Measurements from ENCODE around the gene FHIT.

DNA sequence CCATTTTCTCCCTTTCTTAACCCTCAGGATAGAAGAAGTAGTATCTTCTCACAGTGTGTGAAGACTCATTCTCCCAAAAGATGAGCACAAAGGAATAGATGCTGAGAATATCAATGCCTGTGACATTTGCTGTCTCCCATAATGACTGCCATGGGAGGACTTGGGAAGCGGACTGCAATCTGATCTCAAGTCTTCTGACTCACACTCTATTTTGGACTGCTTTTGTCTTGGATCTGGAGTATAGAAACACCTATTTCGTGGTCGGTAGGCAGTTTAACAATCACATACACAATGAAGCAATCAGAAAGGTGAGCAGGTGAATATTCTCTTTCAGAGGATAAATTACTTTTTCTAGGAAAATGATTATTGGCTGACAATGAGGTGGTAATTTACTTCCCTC is 852.0 kb downstream of the FHIT start:
- TF ChIP-seq NR2F2 (IDR thresholded peaks at IDR 0.05) (no peak), GABPA (IDR thresholded peaks at IDR 0.05 in 1 of 2, conservative IDR thresholded peaks at IDR 0.05 in 1 of 2) (no peak)
- TF ChIP-seq, protein P1, sequence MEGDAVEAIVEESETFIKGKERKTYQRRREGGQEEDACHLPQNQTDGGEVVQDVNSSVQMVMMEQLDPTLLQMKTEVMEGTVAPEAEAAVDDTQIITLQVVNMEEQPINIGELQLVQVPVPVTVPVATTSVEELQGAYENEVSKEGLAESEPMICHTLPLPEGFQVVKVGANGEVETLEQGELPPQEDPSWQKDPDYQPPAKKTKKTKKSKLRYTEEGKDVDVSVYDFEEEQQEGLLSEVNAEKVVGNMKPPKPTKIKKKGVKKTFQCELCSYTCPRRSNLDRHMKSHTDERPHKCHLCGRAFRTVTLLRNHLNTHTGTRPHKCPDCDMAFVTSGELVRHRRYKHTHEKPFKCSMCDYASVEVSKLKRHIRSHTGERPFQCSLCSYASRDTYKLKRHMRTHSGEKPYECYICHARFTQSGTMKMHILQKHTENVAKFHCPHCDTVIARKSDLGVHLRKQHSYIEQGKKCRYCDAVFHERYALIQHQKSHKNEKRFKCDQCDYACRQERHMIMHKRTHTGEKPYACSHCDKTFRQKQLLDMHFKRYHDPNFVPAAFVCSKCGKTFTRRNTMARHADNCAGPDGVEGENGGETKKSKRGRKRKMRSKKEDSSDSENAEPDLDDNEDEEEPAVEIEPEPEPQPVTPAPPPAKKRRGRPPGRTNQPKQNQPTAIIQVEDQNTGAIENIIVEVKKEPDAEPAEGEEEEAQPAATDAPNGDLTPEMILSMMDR (IDR thresholded peaks at IDR 0.05; ENCODE audit: low read depth, low read length, missing input control) = no peak
- TF ChIP-seq, protein P2, sequence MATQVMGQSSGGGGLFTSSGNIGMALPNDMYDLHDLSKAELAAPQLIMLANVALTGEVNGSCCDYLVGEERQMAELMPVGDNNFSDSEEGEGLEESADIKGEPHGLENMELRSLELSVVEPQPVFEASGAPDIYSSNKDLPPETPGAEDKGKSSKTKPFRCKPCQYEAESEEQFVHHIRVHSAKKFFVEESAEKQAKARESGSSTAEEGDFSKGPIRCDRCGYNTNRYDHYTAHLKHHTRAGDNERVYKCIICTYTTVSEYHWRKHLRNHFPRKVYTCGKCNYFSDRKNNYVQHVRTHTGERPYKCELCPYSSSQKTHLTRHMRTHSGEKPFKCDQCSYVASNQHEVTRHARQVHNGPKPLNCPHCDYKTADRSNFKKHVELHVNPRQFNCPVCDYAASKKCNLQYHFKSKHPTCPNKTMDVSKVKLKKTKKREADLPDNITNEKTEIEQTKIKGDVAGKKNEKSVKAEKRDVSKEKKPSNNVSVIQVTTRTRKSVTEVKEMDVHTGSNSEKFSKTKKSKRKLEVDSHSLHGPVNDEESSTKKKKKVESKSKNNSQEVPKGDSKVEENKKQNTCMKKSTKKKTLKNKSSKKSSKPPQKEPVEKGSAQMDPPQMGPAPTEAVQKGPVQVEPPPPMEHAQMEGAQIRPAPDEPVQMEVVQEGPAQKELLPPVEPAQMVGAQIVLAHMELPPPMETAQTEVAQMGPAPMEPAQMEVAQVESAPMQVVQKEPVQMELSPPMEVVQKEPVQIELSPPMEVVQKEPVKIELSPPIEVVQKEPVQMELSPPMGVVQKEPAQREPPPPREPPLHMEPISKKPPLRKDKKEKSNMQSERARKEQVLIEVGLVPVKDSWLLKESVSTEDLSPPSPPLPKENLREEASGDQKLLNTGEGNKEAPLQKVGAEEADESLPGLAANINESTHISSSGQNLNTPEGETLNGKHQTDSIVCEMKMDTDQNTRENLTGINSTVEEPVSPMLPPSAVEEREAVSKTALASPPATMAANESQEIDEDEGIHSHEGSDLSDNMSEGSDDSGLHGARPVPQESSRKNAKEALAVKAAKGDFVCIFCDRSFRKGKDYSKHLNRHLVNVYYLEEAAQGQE (IDR thresholded peaks at IDR 0.05) = no peak
- TF ChIP-seq, protein P3, sequence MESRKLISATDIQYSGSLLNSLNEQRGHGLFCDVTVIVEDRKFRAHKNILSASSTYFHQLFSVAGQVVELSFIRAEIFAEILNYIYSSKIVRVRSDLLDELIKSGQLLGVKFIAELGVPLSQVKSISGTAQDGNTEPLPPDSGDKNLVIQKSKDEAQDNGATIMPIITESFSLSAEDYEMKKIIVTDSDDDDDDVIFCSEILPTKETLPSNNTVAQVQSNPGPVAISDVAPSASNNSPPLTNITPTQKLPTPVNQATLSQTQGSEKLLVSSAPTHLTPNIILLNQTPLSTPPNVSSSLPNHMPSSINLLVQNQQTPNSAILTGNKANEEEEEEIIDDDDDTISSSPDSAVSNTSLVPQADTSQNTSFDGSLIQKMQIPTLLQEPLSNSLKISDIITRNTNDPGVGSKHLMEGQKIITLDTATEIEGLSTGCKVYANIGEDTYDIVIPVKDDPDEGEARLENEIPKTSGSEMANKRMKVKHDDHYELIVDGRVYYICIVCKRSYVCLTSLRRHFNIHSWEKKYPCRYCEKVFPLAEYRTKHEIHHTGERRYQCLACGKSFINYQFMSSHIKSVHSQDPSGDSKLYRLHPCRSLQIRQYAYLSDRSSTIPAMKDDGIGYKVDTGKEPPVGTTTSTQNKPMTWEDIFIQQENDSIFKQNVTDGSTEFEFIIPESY (IDR thresholded peaks at IDR 0.05) = no peak

Data from liver (tissue), 3 donors.